Motor neuron (in vitro differentiated cells): ENCODE data around the gene PPARGC1A. TPM values are rescaled to one million over a fixed set of nuclear protein-coding genes. Genes with fewer than 3 reads are reported as not detected.

Experiments used
- ATAC-seq, 8 experiments: fragments of 200-7000 bp; cut with Tn5 transposase; replicated peaks in 6 of 8; 2 replicates each; pipeline ENCODE4 v1.8.0; 2021; ENCODE audit warnings: mild to moderate bottlenecking in 8 of 8, moderate library complexity in 8 of 8
- H3K27ac ChIP-seq, 2 donors: fragments of 250-450 bp; sonication (Bioruptor Pico); 2 replicates each; pipeline ENCODE4 v1.9.0; 2021; ENCODE audit warnings: antibody characterized with exemption in 2 of 2, mild to moderate bottlenecking in 2 of 2, moderate library complexity in 1 of 2
- H3K4me1 ChIP-seq, 2 donors: fragments of 250-450 bp; sonication (Bioruptor Pico); replicated peaks in 1 of 2; 2 replicates each; pipeline ENCODE4 v1.6.1; 2021; ENCODE audit warnings: antibody characterized with exemption in 2 of 2, mild to moderate bottlenecking in 2 of 2, moderate library complexity in 1 of 2
- H3K4me3 ChIP-seq, 5 donors: fragments of 250-450 bp; sonication (Bioruptor Pico); 2 replicates each; pipeline ENCODE4 v1.9.0; 2021; ENCODE audit warnings: antibody characterized with exemption in 5 of 5, mild to moderate bottlenecking in 5 of 5, moderate library complexity in 4 of 5
- WGBS, 10 experiments: fragments of 450-650 bp; shearing (Covaris generic); methylation state at CpG; one replicate each; pipeline ENCODE4 v1.0.0; 2022; 5-methylcytosine and 5-hydroxymethylcytosine counted together
- in situ Hi-C, 9 experiments: fragments of 400-800 bp; cut with MboI; loops; one replicate each; pipeline ENCODE4 v1.15.0; 2021; ENCODE audit warnings: low sequenced_read_pairs in 9 of 9, low pct_unique_long_range_greater_than_20kb in 2 of 9; ENCODE audit not compliant: unreplicated experiment in 9 of 9
- total RNA-seq, 8 experiments: library from RNA; unstranded; fragments of 300-600 nt; gene quantifications; 2 replicates each; pipeline versions ENCODE4 v1.2.3 to v1.2.4, GENCODE V29; 2022

PPARGC1A gene
- total RNA-seq, 8 experiments from 2014 or later = 2.4 to 138 (median 8.7) TPM

DNA sequence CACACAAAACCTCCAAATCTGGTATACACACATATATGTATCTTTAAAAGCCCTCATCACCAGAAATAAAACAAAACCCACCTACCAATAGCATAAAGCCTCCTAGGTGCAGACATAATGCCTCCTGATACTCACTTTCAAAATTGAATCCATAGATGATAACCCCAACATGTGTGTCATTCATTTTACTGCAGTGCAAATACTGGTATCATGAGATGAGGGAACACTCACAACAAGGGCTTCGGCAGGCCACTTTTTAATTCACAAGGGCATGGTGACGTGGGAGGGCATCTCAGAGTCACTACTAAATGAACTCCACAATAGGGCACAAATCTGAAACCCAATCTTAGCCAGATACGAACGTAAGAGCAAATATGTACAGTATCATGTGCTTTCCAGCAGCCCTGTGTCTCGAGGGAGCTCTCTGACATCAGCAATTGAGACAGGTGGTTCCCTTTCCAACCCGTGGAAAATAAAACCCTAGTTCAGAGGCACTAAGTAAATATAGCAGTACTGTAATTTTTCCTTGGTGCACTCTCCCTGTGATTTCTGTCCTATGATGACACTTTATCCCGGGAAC lies 14.1 kb upstream of the PPARGC1A start:
- WGBS, 10 experiments = 0 to 84% (median 62%) methylated on average over 1 to 7 of the region's 7 CpGs; no CpG with 5 or more reads in 2 of the 10 experiments
- Histone ChIP-seq H3K4me3 (no peak overlapping the region), H3K4me1 (peaks cover 10 to 13% of the 10 kb centered on the region in 2 donors), H3K27ac (peak overlapping the region in 1 of 2 donors; percentile 28)
- ATAC-seq = peak in 5 of 8 experiments; percentile 73 to 96 (median 93)
- in situ Hi-C loops = no loop called here

DNA sequence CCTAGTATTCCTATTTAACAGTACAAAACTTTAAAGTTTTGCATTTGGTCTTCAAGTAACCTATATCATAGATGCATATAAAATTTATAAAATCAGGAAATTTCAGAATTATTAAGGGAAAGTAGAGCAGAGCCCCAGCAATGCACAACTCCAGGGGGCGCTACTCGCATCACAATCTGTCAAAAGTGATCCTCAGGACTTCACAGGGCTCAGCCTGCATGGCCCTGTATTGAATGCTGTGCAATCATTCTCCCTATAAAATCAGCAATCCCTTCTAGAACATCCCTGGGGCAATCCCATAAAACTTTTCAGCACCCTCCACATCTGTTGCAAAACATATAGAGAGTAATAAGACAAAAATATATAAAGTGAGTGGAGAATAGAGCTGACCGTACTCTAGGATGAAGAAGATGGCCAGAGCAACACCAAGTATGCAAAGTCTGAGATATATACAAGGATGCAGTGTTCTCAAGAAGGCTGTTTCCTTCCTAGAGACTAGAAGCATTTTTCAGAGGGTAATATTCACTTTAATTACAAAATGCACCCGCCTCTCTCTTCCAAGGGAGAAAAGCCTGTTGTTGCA lies 12.5 kb upstream of the PPARGC1A start:
- WGBS, 10 experiments = 5 to 100% (median 76%) methylated on average over 1 to 4 of the region's 4 CpGs; no CpG with 5 or more reads in 2 of the 10 experiments
- peak in 1 of 8 experiments; percentile 81 for ATAC-seq
- in situ Hi-C loops = no loop called here

DNA sequence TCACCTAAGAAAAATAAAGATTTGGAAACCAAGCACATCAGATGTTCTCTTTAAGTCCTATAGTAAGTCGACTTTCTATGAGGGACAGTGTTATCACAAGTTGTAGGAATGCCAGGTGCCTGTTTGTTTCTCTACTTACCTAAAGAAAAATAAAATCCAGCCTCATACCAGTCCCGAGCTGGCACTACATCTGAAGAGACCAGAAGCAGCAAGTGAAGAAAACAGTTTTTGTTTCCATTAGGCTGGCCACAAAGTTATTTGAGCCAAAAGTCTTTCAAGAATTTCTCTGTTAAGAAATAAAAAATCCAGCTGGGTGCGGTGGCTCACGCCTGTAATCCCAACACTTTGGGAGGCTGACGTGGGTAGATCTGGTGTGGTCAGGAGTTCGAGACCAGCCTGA lies 10.8 kb upstream of the PPARGC1A start:
- no peak overlapping the region for H3K27ac ChIP-seq
- in situ Hi-C loops = no loop called here
- no peak for ATAC-seq
- 7 to 100% (median 94%) methylated on average over 1 to 4 of the region's 6 CpGs; no CpG with 5 or more reads in 2 of the 10 experiments for WGBS, 10 experiments
- no peak overlapping the region for H3K4me3 ChIP-seq
- peaks cover 10 to 13% of the 10 kb centered on the region in 2 donors for H3K4me1 ChIP-seq

More for the DNA sequence above, 12.5 kb upstream of the PPARGC1A start:
- Histone ChIP-seq H3K27ac (no peak overlapping the region), H3K4me1 (peaks cover 10 to 13% of the 10 kb centered on the region in 2 donors), H3K4me3 (no peak overlapping the region)

DNA sequence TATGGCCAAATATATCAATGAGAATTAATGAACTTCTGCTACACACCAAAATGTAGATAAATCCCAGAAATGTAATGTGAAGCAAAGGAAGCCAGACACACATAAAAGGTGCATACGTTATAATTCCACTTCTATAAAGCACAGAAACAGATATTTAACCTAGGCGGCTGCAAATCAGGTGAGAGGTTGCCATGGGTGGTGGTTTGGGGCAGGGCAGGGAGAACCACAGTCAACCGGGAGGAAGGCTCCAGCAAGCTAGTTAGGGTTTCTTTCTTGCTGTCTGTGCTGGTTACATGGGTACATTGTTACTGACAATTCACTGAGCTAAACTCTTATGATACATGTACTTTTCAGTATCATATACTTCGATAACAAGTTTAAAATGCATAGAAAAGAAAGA lies 9.7 kb upstream of the PPARGC1A start:
- WGBS, 10 experiments = 21 to 100% (median 78%) methylated on average over 1 to 4 of the region's 4 CpGs; no CpG with 5 or more reads in 1 of the 10 experiments
- no peak for ATAC-seq
- H3K4me3 ChIP-seq = no peak overlapping the region
- in situ Hi-C loops = no loop called here
- no peak overlapping the region for H3K27ac ChIP-seq
- H3K4me1 ChIP-seq = peaks cover 9 to 12% of the 10 kb centered on the region in 2 donors

DNA sequence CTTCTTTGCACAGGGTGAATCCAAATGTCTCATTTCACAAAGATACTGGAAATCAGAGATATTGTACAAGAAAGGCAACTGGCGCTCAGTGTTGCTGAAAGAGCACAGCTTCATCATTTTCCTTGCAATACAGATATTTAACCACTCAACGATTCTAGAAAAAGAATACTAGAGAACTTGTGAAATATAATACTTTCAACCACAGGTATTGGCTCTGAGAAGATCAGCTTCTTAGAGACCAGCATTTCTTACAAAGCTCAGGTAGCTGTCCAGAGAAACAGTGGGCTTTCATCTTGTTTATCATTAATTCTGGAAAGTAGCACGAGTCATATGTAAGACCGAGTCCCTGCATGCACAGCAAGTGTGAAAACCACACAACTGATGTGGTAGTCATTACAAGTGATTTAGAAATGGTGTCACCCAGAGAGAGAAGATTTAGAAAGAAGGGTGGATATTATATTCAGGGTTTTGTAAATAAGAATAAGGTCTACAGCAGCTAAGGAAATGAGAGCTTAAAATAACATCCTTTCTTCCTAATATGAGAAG lies 7.8 kb upstream of the PPARGC1A start:
- ATAC-seq = no peak
- Histone ChIP-seq H3K4me1 (peaks cover 0 to 2% of the 10 kb centered on the region in 2 donors), H3K4me3 (no peak overlapping the region), H3K27ac (no peak overlapping the region)
- WGBS, 10 experiments = 34 to 100% (median 77%) methylated on average over 1 to 4 of the region's 4 CpGs; no CpG with 5 or more reads in 2 of the 10 experiments
- in situ Hi-C loops = no loop called here

DNA sequence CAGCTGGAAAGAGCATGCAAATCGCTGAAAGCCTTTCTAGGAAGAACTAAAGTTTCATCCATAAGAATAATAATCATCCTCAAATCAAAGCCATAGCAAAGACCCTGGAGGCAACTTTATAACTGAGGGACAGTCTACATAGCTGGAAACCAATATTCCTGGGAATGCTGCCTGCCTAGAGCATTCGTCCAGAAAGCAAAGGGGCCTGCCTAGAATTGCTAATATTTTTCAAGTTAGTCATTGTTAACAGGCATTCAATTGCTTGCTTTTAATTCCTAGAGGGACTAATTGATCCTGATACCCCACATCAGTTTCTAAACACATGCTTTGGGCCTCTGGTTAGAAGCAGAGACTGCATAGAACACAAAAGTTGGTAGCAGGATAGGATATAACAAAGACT lies 4.2 kb upstream of the PPARGC1A start:
- peaks cover 8 to 19% of the 10 kb centered on the region in 2 donors for H3K4me1 ChIP-seq
- H3K27ac ChIP-seq = no peak overlapping the region
- peak in 1 of 8 experiments; percentile 5 for ATAC-seq
- 0 to 100% (median 50%) methylated on average over 1 to 2 of the region's 2 CpGs; no CpG with 5 or more reads in 2 of the 10 experiments for WGBS, 10 experiments
- in situ Hi-C loops = no loop called here
- no peak overlapping the region for H3K4me3 ChIP-seq

DNA sequence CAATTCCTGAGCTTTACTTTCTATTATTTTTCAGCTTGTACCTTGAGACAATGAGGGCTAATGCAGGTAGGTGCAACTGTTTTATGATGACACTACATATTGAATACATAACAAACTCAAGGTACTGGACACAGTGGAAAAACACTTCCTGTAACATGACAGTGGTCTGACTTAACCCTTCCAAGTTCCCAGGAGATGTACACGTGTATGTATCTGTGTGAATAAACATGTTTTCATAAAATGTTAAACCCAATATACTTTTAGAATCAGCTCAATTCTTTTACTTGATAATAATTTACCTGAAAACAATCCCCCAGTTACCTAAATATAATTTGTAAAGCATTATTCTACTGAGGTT lies 1.2 kb upstream of the PPARGC1A start:
- in situ Hi-C loops = no loop called here
- H3K4me3 ChIP-seq = peak overlapping the region in 2 of 5 donors; percentile 37 to 42
- no peak overlapping the region for H3K27ac ChIP-seq
- no peak for ATAC-seq
- WGBS, 10 experiments = 0 to 80% (median 39%) methylated on average over 1 of the region's 1 CpG; no CpG with 5 or more reads in 2 of the 10 experiments
- peaks cover 14 to 30% of the 10 kb centered on the region in 2 donors for H3K4me1 ChIP-seq

DNA sequence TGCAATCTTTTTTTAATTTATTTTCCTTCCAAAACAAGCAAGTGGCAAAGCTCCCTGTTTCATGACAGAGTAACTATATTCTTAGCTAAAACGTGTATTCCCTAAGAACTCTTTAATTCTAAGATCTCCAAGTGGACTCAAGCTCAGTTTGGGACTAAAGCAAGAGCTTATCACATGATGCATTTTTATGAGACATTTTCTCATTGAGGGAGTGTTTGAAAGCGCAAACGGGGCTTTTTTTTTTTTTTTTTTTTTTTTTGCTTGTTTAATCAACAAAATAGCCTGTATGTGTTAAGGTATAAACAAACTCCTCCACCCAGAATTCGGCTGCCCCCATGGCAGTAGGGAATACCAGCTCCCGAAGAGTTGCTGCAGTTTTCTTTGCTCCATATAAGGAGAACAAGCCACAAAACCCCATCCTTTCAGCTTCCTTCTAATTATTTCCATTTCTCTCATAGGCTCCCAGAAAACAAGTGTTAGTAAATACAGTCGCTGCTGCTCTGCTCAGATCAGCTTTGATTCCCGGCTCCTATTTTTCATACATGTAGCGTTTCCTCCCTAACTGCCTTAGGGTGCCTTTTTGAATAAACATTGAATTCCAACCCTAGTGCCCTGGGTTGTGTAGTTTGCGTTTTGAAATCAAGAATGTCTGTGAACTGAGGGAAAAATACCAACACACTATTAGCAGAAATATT lies 669 bp upstream of the PPARGC1A start:
- H3K27ac ChIP-seq = no peak overlapping the region
- H3K4me3 ChIP-seq = peak overlapping the region; percentile 28 to 42 (median 31)
- ATAC-seq = peak in 5 of 8 experiments; percentile 1 to 57 (median 43)
- peaks cover 14 to 30% of the 10 kb centered on the region in 2 donors for H3K4me1 ChIP-seq
- WGBS, 10 experiments = 0 to 35% (median 9%) methylated on average over 2 to 9 of the region's 9 CpGs
- in situ Hi-C loops = no loop called here

DNA sequence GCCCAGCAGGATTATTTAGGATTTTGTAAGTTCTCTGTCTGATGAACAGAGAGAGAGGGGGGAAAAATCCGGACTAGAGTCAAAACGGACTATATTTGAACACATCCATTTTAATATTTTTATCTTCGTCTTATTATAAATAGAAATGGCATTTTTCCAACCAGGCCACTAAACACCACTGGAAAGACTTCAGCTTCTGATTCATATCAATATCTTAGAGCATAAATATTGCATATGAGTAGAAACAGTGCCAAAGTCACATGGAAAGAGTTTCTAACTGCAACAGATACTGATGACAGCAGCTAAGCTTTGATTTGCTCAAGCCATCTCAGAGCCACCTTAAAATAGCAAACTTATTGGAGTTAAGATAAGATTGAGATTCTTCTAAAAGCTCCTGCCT lies 456 bp downstream of the PPARGC1A start:
- ATAC-seq = peak in 1 of 8 experiments; percentile 1
- Histone ChIP-seq H3K4me3 (peak overlapping the region; percentile 28 to 42 (median 31)), H3K4me1 (peaks cover 14 to 30% of the 10 kb centered on the region in 2 donors), H3K27ac (no peak overlapping the region)
- 0 to 55% (median 0%) methylated on average over 1 to 3 of the region's 3 CpGs; no CpG with 5 or more reads in 1 of the 10 experiments for WGBS, 10 experiments
- in situ Hi-C loops = no loop called here

DNA sequence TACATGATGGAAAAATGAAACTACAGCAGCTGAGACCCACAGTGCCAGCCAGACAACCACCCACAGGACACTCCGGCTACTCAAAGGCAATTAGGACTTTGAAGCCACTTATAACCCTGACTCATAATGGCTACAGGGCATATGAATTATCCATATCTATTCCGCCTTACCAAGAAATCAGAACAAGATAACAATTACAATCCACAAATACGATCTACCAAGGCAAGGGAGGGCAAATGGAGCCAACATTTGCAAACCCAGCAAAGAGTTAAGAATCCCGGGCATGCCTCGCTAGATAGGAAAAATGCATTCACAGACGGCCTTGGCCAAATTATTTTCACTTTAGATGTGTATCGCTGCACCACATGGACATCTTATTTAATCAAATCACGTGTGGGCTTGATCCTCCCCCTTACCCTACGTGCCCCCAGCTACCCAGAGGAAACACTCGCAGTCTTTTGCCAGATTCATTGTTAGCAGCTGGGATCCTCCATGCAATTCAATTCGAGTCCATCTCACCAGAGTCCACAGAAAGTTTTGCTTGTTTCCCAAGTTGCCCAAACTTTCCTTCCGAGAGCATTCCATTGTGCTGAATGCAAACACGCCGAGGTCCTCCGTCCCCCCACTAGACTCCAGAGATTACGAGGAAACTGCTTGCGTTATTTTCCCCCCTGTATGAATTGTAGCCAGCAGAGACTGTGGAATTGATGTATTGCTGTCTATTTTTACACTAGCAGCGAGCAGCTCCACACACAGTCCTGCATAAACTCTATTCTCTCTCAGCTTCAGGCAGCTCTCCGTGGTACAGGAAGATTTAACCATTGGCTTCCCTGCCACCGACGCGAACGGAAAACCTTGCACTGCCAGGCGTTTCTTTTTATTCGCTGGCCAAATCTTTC lies 1.2 kb downstream of the PPARGC1A start:
- 0 to 75% (median 7%) methylated on average over 3 to 22 of the region's 25 CpGs for WGBS, 10 experiments
- in situ Hi-C loops = no loop called here
- H3K27ac ChIP-seq = no peak overlapping the region
- peak; percentile 30 to 68 (median 58) for ATAC-seq
- H3K4me1 ChIP-seq = peaks cover 14 to 30% of the 10 kb centered on the region in 2 donors
- peak overlapping the region; percentile 28 to 42 (median 31) for H3K4me3 ChIP-seq

DNA sequence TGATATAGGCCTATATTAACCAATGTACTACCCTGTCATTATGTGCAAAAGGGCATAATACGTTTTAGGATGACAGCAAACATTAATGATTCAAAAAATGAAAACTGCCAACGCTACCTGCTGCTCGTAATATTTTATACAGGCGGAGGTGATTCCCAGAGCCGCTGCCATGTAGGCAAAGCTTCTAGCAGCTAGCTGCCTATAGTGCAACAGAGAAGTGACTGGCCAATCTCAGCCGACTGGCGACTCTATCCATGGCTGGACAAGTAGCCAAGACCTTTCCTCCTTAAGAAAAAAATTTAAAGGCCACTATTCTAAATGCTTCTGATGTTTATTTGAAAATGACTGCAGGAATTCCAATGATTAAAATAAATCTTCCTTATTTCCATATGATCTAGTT lies 1.9 kb downstream of the PPARGC1A start:
- in situ Hi-C loops = no loop called here
- Histone ChIP-seq H3K4me3 (peak overlapping the region in 4 of 5 donors; percentile 29 to 42 (median 34)), H3K27ac (no peak overlapping the region)

DNA sequence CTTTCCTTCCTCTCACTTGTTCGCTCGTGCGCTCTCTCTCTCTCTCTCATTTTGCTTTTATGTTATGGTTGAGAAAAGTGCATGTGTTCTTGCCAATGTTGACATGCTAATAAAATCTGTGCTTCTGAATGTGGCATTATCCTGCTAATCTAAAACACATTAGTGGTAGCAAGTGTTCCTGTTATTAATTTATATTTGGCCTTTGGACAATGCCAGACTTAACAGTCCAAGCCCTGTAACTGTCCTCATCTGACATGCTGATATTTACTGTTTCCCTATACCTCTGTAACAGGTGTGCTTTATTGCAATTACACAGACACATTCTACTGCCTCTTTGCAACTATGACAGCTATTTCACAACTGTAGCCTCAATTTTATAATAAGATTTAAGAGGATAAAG lies 2.7 kb downstream of the PPARGC1A start:
- Histone ChIP-seq H3K27ac (no peak overlapping the region), H3K4me1 (peaks cover 14 to 30% of the 10 kb centered on the region in 2 donors), H3K4me3 (no peak overlapping the region)
- ATAC-seq = peak in 1 of 8 experiments; percentile 4
- in situ Hi-C loops = no loop called here
- WGBS, 10 experiments = 44 to 100% (median 87%) methylated on average over 2 to 3 of the region's 3 CpGs; no CpG with 5 or more reads in 1 of the 10 experiments

More for the DNA sequence above, 1.9 kb downstream of the PPARGC1A start:
- peaks cover 14 to 30% of the 10 kb centered on the region in 2 donors for H3K4me1 ChIP-seq
- ATAC-seq = peak in 2 of 8 experiments; percentile 5 to 12
- 0 to 97% (median 72%) methylated on average over 1 to 5 of the region's 7 CpGs; no CpG with 5 or more reads in 2 of the 10 experiments for WGBS, 10 experiments
